Body of pancreas (tissue), 4 donors: ENCODE data around the gene LMOD1.

ENCODE experiments used
- POLR2A ChIP-seq, 3 donors: fragments of 450-650 bp; IDR thresholded peaks; one replicate each; pipeline ENCODE4 v1.6.1; 2016; ENCODE audit warnings: antibody characterized with exemption in 3 of 3, mild to moderate bottlenecking in 2 of 3
- TF ChIP-seq, protein P1 (sequence below), 7 experiments: fragments of 450-650 bp in 4 of 7; fragments of 200-600 bp in 3 of 7; sonication (generic) in 3 of 7; IDR thresholded peaks; one replicate each; pipeline ENCODE4 v1.5.1; 2016 to 2019; ENCODE audit warnings: antibody characterized with exemption in 7 of 7

- TF ChIP-seq POLR2A (IDR thresholded peaks at IDR 0.05): no peak
- TF ChIP-seq, protein P1, sequence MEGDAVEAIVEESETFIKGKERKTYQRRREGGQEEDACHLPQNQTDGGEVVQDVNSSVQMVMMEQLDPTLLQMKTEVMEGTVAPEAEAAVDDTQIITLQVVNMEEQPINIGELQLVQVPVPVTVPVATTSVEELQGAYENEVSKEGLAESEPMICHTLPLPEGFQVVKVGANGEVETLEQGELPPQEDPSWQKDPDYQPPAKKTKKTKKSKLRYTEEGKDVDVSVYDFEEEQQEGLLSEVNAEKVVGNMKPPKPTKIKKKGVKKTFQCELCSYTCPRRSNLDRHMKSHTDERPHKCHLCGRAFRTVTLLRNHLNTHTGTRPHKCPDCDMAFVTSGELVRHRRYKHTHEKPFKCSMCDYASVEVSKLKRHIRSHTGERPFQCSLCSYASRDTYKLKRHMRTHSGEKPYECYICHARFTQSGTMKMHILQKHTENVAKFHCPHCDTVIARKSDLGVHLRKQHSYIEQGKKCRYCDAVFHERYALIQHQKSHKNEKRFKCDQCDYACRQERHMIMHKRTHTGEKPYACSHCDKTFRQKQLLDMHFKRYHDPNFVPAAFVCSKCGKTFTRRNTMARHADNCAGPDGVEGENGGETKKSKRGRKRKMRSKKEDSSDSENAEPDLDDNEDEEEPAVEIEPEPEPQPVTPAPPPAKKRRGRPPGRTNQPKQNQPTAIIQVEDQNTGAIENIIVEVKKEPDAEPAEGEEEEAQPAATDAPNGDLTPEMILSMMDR (IDR thresholded peaks at IDR 0.05): no peak
Observed at GRCh38 chr1:201890223-201890622, 56.1 kb downstream of the LMOD1 start.
